Measurements from ENCODE around the gene B4GALT6. TPM values are rescaled to one million over a fixed set of nuclear protein-coding genes. Genes with fewer than 3 reads are reported as not detected.

Gene B4GALT6
- total and polyA plus RNA-seq, 2 of the 13 experiments (the other 11 are each of a cell fraction or from before 2014, with no cell fraction given) = 1.9 to 3.3 TPM

- TF ChIP-seq GATA4 (IDR thresholded peaks at IDR 0.05; ENCODE audit: borderline replicate concordance, low read depth) (no peak), NCOA2 (CRISPR knock-in tag; IDR thresholded peaks at IDR 0.05) (0 out of 2 replicates have a peak, but pooled peaks have one; percentile 25), YY1 (IDR thresholded peaks at IDR 0.05; ENCODE audit: insufficient read depth, insufficient replicate concordance, low read depth, low read length) (peak; percentile 43), BCL6 (CRISPR knock-in tag; IDR thresholded peaks at IDR 0.05) (peak; percentile 34; the same call in 1 of the 2 replicates), PHF20 (CRISPR knock-in tag; IDR thresholded peaks at IDR 0.05) (no peak), SMAD1 (CRISPR knock-in tag; IDR thresholded peaks at IDR 0.05; ENCODE audit: borderline replicate concordance, low read depth) (no peak), SMARCC2 (IDR thresholded peaks at IDR 0.05) (no peak), EP300 (IDR thresholded peaks at IDR 0.05; ENCODE audit: low read depth in 2 of 2, low read length in 2 of 2) (peak in 1 of 2 experiments; percentile 22; a peak in 1 of 4 replicates), EP300 (CRISPR knock-in tag; IDR thresholded peaks at IDR 0.05; ENCODE audit: borderline replicate concordance) (no peak)
- TF ChIP-seq, protein P1, sequence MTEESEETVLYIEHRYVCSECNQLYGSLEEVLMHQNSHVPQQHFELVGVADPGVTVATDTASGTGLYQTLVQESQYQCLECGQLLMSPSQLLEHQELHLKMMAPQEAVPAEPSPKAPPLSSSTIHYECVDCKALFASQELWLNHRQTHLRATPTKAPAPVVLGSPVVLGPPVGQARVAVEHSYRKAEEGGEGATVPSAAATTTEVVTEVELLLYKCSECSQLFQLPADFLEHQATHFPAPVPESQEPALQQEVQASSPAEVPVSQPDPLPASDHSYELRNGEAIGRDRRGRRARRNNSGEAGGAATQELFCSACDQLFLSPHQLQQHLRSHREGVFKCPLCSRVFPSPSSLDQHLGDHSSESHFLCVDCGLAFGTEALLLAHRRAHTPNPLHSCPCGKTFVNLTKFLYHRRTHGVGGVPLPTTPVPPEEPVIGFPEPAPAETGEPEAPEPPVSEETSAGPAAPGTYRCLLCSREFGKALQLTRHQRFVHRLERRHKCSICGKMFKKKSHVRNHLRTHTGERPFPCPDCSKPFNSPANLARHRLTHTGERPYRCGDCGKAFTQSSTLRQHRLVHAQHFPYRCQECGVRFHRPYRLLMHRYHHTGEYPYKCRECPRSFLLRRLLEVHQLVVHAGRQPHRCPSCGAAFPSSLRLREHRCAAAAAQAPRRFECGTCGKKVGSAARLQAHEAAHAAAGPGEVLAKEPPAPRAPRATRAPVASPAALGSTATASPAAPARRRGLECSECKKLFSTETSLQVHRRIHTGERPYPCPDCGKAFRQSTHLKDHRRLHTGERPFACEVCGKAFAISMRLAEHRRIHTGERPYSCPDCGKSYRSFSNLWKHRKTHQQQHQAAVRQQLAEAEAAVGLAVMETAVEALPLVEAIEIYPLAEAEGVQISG (CRISPR knock-in tag; IDR thresholded peaks at IDR 0.05) = no peak
Observed at GRCh38 chr18:31586616-31587015, 97.8 kb downstream of the B4GALT6 start (continued).

- Histone ChIP-seq H3K36me3 (replicated peaks in 1 of 2; ENCODE audit: control insufficient read depth in 1 of 2, insufficient read depth in 2 of 2, low read length in 2 of 2) (no peaks in the 10 kb centered on the region), H3K4me3 (replicated peaks in 1 of 3; ENCODE audit: insufficient read depth in 1 of 3, low read depth in 2 of 3, low read length in 3 of 3) (no peak overlapping the region), H4K20me1 (ENCODE audit: insufficient read depth, low read length) (no peaks in the 10 kb centered on the region), H3K9ac (ENCODE audit: insufficient read depth, low read depth, low read length) (no peak overlapping the region), H2AFZ (ENCODE audit: low read length) (no peak overlapping the region), H3K4me2 (ENCODE audit: low read depth, low read length) (no peak overlapping the region), H3K4me1 (ENCODE audit: insufficient read depth, low read length) (peaks cover 92% of the 10 kb centered on the region), H3K27me3 (ENCODE audit: control insufficient read depth in 1 of 2, insufficient read depth in 2 of 2, low read length in 2 of 2) (no peaks in the 10 kb centered on the region), H3K27ac (ENCODE audit: extremely low read length, insufficient read depth, low read length) (no peak overlapping the region), H3K79me2 (ENCODE audit: insufficient read depth, low read length) (no peaks in the 10 kb centered on the region), H3K9me3 (ENCODE audit: low read length) (no peaks in the 10 kb centered on the region)
- no peak for DNase-seq (ENCODE audit: low spot score)
- in situ Hi-C loops (cut with HindIII; ENCODE audit: extremely low pct_ligation_motif_present, low pct_unique_long_range_greater_than_20kb) = no loop called here
- intact Hi-C loops (cut with micrococcal nuclease; ENCODE audit: unreplicated experiment) = loop anchor here (10.0 kb wide), 1 partner anchor 509 kb away; the partner anchor contains the start of gene RNF138
- 62% methylated on average over 5 of the region's 5 CpGs for WGBS (ENCODE audit: low lambda C conversion rate)
- no peak for FAIRE-seq
- POLR2A ChIA-PET = interaction anchor here (0.6 to 2.4 kb wide), 2 partner anchors 11 to 25 kb away, joined by 3 to 15 read pairs; no protein-coding TSS in a partner anchor
- no TSS peak for BruUV-seq (replicated peaks)
- ATAC-seq = no peak
- CTCF ChIA-PET (ENCODE audit: low intra/inter-chr PET ratio, low total read pairs) = no interaction called here
- no peak for TF ChIP-seq ZGPAT (CRISPR knock-in tag; IDR thresholded peaks at IDR 0.05)
- no peak for TF ChIP-seq DMAP1 (CRISPR knock-in tag; IDR thresholded peaks at IDR 0.05)
- no peak for TF ChIP-seq PITX1 (CRISPR knock-in tag; IDR thresholded peaks at IDR 0.05)
- no peak for TF ChIP-seq IKZF4 (CRISPR knock-in tag; IDR thresholded peaks at IDR 0.05; ENCODE audit: borderline replicate concordance, low read depth, not compliant biosample characterization)
- no peak for TF ChIP-seq SNAI1 (CRISPR knock-in tag; IDR thresholded peaks at IDR 0.05; ENCODE audit: borderline replicate concordance)
- TF ChIP-seq KAT8 (CRISPR knock-in tag; IDR thresholded peaks at IDR 0.05) = no peak
- no peak for TF ChIP-seq KAT7 (CRISPR knock-in tag; IDR thresholded peaks at IDR 0.05; ENCODE audit: borderline replicate concordance)
- TF ChIP-seq CHCHD3 (CRISPR knock-in tag; IDR thresholded peaks at IDR 0.05) = no peak
- no peak for TF ChIP-seq ATF7 (IDR thresholded peaks at IDR 0.05)
- no peak for TF ChIP-seq ATF7 (CRISPR knock-in tag; IDR thresholded peaks at IDR 0.05)
Observed at GRCh38 chr18:31585991-31586390, 98.4 kb downstream of the B4GALT6 start.

All from HepG2 (cell line).